HG02798 (cell line): ENCODE results near the gene DRC1.
"Not testable (repeated sequence)": the region's sequence is repeated elsewhere in the genome, so short reads cannot be mapped to it uniquely, and the experiment has no call there.

Experiments used
- ATAC-seq: cut with Tn5 transposase; IDR thresholded peaks from one replicate; pipeline ENCODE4 v1.9.1; 2021; ENCODE audit warnings: mild to moderate bottlenecking; ENCODE audit not compliant: unreplicated experiment, poor library complexity

DRC1 gene

GRCh38 chr2:26401739-26402541 lies at the start of gene DRC1:
TSS of gene DRC1 (plus strand) at chr2:26401920. CDS start at chr2:26401990, 70 bp downstream.
- no peak for ATAC-seq

- no peak for ATAC-seq
Observed at GRCh38 chr2:26352892-26353291, 48.8 kb upstream of the DRC1 start.

- not testable (repeated sequence) for ATAC-seq
Observed at GRCh38 chr2:26354469-26354868, 47.3 kb upstream of the DRC1 start.

GRCh38 chr2:26355038-26355995 lies 46.4 kb upstream of the DRC1 start:
- no peak for ATAC-seq

GRCh38 chr2:26356111-26356510 lies 45.6 kb upstream of the DRC1 start:
- no peak for ATAC-seq

- no peak for ATAC-seq
Observed at GRCh38 chr2:26356771-26357170, 44.9 kb upstream of the DRC1 start.

- no peak for ATAC-seq
Observed at GRCh38 chr2:26359886-26360473, 41.7 kb upstream of the DRC1 start.

GRCh38 chr2:26363323-26363722 lies 38.4 kb upstream of the DRC1 start:
- no peak for ATAC-seq

- ATAC-seq, result no peak
Observed at GRCh38 chr2:26363958-26364357, 37.8 kb upstream of the DRC1 start.

- ATAC-seq, result no peak
Observed at GRCh38 chr2:26364669-26365068, 37.1 kb upstream of the DRC1 start.

GRCh38 chr2:26366957-26367356 lies 34.8 kb upstream of the DRC1 start:
- no peak for ATAC-seq

GRCh38 chr2:26369664-26370063 lies 32.1 kb upstream of the DRC1 start:
- not testable (repeated sequence) for ATAC-seq

GRCh38 chr2:26370909-26371308 lies 30.8 kb upstream of the DRC1 start:
- ATAC-seq, result not testable (repeated sequence)

GRCh38 chr2:26376799-26377198 lies 24.9 kb upstream of the DRC1 start:
- no peak for ATAC-seq

- no peak for ATAC-seq
Observed at GRCh38 chr2:26380281-26380680, 21.4 kb upstream of the DRC1 start.

- ATAC-seq, result no peak
Observed at GRCh38 chr2:26382564-26382963, 19.2 kb upstream of the DRC1 start.

- ATAC-seq, result no peak
Observed at GRCh38 chr2:26384183-26384582, 17.5 kb upstream of the DRC1 start.

- ATAC-seq, result no peak
Observed at GRCh38 chr2:26384597-26384996, 17.1 kb upstream of the DRC1 start.

- ATAC-seq, result no peak
Observed at GRCh38 chr2:26387189-26387588, 14.5 kb upstream of the DRC1 start.

GRCh38 chr2:26394694-26395093 lies 7.0 kb upstream of the DRC1 start:
- no peak for ATAC-seq

GRCh38 chr2:26395394-26395793 lies 6.3 kb upstream of the DRC1 start:
- no peak for ATAC-seq
